DMS79 treated with DMSO at 0.1 percent for 48 hours (cell line): ENCODE measurements around the gene PELI2.
A peak's percentile ranks its signal among the peaks of the same experiment; 100 is the strongest.

Source experiments
- DNase-seq: peaks from one replicate; lab custom pipeline; 2025; lab: John Stamatoyannopoulos, UW

Gene PELI2

GRCh38 chr14:56244138-56244789 is 126.1 kb downstream of the PELI2 start:
- no peak for DNase-seq

GRCh38 chr14:56247495-56248200 is 129.4 kb downstream of the PELI2 start:
- no peak for DNase-seq

GRCh38 chr14:56248442-56248841 is 130.2 kb downstream of the PELI2 start:
- no peak for DNase-seq

- DNase-seq, result no peak
These were observed 142.8 kb downstream of the PELI2 start for GRCh38 chr14:56261046-56261445.

GRCh38 chr14:56262530-56262929 is 144.3 kb downstream of the PELI2 start:
- DNase-seq, result no peak

- DNase-seq, result no peak
These were observed 149.8 kb downstream of the PELI2 start for GRCh38 chr14:56268039-56268438.

GRCh38 chr14:56268673-56269072 is 150.5 kb downstream of the PELI2 start:
- DNase-seq, result no peak

- no peak for DNase-seq
These were observed 152.7 kb downstream of the PELI2 start for GRCh38 chr14:56270921-56271320.

- DNase-seq, result no peak
These were observed 153.8 kb downstream of the PELI2 start for GRCh38 chr14:56271970-56272369.

- no peak for DNase-seq
These were observed 154.9 kb downstream of the PELI2 start for GRCh38 chr14:56273155-56273554.

- DNase-seq, result peak; percentile 11
These were observed 155.7 kb downstream of the PELI2 start for GRCh38 chr14:56273951-56274350.

GRCh38 chr14:56274556-56274955 is 156.3 kb downstream of the PELI2 start:
- no peak for DNase-seq

- DNase-seq, result no peak
These were observed 157.9 kb downstream of the PELI2 start for GRCh38 chr14:56276108-56276507.

GRCh38 chr14:56278383-56278782 is 160.2 kb downstream of the PELI2 start:
- DNase-seq, result no peak

GRCh38 chr14:56280843-56281242 is 162.6 kb downstream of the PELI2 start:
- no peak for DNase-seq

- no peak for DNase-seq
These were observed 164.0 kb downstream of the PELI2 start for GRCh38 chr14:56282179-56282578.

GRCh38 chr14:56284641-56285040 is 166.4 kb downstream of the PELI2 start:
- no peak for DNase-seq

GRCh38 chr14:56289155-56289554 is 170.9 kb downstream of the PELI2 start:
- no peak for DNase-seq

GRCh38 chr14:56290195-56290594 is 172.0 kb downstream of the PELI2 start:
- DNase-seq, result no peak

GRCh38 chr14:56292970-56293369 is 174.8 kb downstream of the PELI2 start:
- DNase-seq, result no peak

- DNase-seq, result no peak
These were observed 175.3 kb downstream of the PELI2 start for GRCh38 chr14:56293506-56293905.

- no peak for DNase-seq
These were observed 175.9 kb downstream of the PELI2 start for GRCh38 chr14:56294128-56294527.

GRCh38 chr14:56295743-56296142 is 177.5 kb downstream of the PELI2 start:
- no peak for DNase-seq

GRCh38 chr14:56297449-56297848 is 179.2 kb downstream of the PELI2 start:
- no peak for DNase-seq
